HG03175 (cell line): ENCODE data around the gene C5orf46.
"Not testable (repeated sequence)": the region's sequence is repeated elsewhere in the genome, so short reads cannot be mapped to it uniquely, and the experiment has no call there.

Experiments used
- ATAC-seq: cut with Tn5 transposase; IDR thresholded peaks from one replicate; pipeline ENCODE4 v1.9.1; 2021; ENCODE audit warnings: mild to moderate bottlenecking, moderate library complexity; ENCODE audit not compliant: unreplicated experiment

C5orf46 gene

DNA sequence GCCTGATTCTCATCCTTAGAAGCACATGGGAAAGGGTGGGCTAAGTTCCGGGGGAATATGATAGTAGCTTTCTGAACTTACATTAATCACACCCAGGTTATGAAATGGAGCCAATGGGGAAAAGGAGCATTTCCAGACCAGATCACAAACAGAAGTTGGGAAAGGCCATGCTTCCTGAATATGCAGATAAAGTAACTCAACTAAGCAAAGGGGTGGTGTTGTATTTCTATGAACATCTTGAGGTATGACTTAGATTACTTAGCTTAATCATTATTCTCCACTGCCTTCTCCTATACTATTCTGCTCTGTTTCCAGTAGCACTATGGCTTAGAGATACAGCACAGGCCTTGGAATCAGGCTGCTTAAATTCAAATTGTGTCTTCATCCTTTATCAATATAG, 10.5 kb downstream of the C5orf46 start:
- ATAC-seq = no peak

DNA sequence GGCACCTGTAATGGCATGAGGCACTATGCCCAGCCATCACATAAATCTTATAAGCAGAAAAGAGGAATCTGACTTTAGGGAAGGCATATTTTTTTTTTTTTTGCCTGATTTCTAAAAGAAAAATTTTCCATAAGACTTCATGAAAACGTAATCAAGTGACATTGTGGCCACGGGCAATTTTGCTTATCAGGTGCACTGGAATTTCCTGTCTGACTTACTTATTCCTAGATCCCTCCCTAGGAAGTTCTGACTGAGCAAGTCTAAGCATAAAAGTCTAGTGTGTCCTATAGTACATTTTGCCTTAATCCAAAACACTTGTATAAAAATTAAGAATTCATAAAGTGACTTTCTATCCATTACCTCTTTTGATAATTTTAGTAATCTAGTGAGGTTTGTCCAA, 12.5 kb downstream of the C5orf46 start:
- no peak for ATAC-seq

DNA sequence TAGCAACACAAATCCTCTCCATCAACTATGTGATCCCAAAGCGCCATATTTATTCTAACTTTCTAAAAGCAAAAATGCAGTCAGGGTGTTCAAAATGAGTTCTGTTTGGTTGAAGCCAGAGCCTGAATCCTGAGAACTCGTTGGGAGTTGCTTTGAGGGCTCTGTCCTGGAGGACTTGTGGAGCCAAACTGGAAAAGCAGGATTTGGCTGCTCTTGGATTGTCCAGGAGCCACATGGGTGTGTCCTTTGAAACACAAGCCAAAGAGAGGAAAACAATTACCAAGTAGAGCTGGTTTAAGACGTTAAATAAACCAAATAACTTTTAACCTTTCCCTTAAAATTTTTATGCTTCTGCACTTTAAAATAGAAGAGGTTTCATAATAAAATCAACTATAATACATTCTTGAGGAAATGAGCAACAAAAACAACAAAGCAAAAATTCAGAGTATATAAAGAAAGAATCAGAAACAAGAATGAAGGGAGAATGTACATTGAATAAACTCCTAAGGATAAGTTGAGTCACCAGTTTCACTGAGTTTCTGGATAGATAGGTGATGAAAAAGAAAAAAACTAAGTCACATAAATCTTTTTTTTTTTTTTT, 13.5 kb downstream of the C5orf46 start:
- no peak for ATAC-seq

DNA sequence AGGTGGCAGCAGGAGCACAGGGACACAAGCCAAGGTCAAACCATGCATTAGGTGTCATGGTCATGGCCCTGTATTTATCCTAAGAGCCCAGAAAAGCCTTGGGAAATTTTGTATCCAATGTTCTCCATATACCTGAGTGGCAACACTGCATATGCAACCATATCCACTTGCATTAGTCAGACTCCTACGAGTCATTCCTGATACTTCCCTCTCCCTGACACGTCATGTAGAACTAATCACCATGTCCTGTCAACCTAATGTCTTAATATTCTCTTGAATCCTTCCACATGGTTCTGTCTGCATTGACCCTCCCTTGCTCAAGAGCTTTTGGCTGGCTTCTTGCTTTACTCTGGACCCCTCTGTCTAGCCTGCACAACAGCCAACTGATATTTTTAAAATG, 18.4 kb downstream of the C5orf46 start:
- ATAC-seq = no peak

DNA sequence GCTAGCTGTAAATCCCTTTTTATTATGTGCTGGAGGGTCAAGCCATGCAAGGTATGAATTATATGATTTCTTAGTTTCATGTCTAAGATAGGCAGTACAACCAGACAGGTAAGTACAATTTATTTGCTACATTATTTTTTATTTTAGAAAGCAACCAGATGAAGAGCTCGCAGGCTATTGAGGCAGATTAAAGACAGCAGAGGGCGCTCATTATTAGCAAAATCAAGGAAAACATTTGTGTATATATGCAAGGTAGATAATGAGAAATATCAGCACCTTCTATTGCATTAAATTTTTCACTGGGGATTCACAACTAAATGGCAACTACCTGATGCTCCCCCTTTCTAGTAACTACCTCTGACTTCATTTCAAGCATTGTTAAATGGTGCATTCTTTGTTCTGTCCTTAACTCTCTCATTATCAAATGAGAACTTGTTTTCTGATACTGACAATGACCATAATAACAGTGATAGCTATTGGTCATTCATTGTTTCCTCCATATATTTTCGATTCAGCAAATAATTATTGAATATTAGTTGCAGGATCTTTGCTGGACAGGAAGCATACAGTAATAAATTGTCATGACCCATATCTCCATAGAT, 19.2 kb downstream of the C5orf46 start:
- ATAC-seq = no peak

DNA sequence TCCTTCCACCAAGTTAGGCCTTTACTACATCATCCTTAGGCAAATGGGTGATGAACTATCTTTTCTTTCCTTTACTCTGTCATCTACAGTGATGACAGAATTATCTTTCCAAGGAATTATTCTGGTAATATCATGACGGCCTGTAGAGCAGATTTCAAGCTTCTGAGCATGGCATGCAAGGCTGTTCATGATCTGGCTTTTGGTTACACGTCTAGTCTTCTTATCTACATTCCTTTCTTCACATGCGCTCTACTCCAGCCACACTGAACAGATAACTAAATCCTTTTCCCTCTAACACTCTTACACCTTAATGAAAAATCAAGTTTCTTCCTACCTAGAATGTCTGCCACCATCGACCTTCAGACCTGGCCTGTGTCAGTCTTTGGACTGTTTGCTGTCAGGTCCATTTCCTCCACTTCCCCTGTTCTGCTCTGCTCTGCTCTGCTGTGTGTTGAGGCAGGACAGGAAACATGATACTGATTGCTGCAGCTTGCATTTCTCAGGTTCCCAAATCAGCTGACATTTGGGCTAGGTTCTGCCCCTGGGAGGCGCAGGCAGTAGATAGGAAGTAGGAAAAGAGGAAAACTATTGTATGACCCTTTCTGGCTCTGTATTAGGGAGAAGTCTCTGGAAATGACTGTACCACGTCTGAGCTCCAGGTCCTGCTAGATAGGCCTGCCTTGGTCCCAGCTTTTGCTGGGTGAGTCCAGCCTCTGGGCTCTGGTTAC, 23.6 kb downstream of the C5orf46 start:
- no peak for ATAC-seq

DNA sequence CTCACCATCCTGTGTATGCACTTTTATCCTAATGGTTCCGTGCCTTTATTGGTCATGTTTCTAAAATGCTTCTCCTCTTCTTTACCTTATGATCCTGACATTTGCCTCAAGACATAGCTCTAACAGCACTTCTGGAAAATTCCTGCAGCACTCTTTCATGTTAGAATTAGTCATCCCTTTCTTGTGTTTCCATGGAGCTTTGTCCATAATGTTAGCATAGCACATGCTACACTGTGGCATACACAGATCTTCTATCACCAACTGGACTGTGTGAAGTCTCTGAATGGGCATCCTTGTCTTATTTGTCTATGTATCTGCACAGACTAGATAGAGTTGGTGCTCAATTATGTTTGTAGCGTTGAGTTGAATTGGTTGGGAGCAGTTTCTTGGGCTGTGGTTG, 25.9 kb downstream of the C5orf46 start:
- ATAC-seq = no peak

DNA sequence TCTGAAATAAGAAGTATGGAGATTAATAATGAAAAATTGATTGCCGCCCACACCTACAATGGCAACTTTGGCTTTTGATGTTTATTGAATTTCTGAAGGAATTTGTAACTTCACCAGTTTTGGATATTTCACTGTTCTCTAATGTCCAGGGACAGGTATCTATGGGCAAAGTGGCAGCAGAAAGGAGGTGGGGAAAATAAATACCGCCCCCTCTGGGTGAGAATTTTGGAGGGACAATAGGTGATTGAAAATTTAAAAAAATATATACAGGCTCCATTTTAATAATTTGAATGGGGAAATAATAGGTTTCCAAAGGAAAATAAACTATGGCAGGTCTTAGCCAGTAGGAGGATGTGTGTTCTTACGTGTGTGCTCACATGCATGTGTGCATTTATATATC, 26.6 kb downstream of the C5orf46 start:
- ATAC-seq = no peak

DNA sequence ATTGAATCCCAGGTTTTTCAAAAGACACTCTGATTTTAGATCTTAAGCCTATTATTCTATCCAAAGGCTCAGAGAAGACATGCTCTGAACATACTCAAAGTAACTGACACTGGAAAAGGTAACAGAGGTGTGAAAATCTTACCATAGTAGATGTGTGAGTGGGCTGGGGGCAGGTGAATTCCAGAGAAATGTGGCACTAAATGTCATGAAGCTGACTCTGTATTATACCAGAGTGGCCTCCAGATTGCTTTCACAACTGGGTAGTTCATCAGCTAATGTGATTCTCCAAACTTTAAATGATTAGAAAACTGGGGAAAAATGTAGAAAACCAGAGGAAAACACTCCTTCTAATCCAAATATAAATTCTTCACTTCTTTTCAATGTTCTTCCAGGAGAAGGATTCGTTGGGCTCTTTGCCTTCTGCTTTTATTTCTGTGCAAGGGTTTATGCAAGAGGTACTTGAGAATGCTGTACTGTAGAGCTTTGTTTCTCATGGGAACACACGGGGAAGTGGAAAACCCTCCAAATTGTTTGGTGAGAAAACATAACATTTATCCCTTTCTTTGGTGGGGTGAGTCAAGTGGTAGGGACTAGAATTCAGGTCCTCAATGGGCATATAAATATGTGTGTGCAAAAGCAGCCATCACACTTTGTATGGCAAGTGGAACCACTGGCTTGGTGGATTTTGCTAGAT, 28.1 kb downstream of the C5orf46 start, which contains the start of gene SCGB3A2:
Gene SCGB3A2, plus strand, starts transcription at position 646 of the 694 bp plus-strand sequence. CDS start 93 bp downstream, outside the sequence.
- no peak for ATAC-seq

DNA sequence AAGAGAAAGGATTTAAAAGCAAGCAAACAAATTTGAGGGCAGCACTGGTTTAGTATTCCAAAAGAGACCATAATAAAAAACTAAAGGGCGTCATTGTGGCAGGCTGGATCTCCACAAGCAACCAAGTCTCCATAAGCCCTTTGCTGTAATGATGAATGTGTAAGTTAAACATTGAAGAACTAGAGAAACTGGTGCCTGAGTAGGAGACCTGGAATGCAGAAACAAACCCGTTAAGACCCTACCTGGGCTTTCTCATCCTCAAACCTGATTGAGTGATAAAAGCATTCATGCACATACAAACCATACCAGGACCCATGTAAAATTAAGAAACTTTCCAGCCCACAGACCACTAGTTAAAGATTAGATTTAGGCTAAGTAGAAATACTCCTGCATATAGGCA, 29.7 kb downstream of the C5orf46 start:
- no peak for ATAC-seq

DNA sequence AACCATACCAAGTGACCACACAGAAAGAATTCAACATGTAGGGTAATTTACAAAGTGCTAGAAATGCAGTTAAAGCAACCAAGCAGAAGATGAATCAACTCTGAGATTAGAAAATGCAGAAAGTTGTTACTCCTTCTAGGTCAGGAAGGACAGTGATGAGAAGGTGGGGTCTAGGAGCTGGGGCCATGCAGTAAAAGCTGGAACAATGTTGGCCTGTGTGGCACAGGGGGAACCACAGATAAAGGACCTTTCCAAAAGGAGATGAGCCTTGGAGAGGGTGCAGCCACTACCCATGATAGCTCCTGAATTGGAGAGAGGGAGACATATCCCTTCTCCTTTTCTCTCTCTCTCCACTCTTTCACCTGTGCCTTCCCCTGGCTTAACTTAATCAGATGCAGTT, 30.2 kb downstream of the C5orf46 start:
- ATAC-seq = no peak

DNA sequence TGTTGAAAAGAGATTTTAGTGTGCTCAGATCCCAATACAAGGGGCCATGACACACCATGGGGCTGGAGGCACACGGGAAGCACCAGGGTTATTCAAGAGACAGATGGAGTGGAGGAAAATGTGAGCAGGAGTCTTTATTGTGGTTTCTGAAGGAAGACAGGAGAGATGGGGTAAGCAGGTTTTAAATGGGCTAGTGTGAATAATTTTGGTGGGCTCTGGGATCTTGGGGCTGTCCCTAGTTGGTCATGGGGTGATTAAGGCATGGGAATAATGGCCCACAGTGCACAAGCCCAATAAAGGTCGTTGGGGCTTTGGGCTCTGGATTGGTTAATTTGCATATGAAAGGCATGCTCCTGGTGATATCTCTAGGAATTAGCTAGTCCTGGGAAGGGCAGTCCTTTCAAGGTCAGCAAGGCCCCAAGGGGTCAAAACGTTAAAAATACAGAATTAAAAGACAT, 31.4 kb downstream of the C5orf46 start:
- no peak for ATAC-seq

DNA sequence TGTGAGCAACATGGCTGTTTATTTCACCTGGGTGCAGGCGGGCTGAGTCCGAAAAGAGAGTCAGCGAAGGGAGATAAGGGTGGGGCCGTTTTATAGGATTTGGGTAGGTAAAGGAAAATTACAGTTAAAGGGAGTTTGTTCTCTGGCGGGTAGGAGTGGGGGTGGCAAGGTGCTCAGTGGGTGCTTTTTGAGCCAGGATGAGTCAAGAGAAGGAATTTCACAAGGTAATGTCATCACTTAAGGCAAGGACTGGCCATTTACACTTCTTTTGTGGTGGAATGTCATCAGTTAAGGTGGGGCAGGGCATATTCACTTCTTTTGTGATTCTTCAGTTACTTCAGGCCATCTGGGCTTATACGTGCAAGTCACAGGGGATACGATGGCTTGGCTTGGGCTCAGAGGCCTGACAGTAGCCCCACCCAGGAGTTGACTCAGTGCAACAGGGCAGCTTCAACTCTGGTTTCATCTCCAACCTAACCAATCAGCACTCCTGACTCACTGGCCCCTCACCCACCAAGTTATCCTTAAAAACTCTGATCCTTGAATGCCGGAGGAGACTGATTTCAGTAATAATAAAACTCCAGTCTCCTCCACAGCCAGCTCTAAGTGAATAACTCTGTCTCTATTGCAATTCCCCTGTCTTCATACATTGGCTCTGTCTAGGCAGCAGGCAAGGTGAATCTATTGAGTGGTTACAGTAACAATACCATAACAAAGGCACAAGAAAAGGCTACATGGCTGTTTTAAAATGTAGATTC, 32.0 kb downstream of the C5orf46 start:
- not testable (repeated sequence) for ATAC-seq

DNA sequence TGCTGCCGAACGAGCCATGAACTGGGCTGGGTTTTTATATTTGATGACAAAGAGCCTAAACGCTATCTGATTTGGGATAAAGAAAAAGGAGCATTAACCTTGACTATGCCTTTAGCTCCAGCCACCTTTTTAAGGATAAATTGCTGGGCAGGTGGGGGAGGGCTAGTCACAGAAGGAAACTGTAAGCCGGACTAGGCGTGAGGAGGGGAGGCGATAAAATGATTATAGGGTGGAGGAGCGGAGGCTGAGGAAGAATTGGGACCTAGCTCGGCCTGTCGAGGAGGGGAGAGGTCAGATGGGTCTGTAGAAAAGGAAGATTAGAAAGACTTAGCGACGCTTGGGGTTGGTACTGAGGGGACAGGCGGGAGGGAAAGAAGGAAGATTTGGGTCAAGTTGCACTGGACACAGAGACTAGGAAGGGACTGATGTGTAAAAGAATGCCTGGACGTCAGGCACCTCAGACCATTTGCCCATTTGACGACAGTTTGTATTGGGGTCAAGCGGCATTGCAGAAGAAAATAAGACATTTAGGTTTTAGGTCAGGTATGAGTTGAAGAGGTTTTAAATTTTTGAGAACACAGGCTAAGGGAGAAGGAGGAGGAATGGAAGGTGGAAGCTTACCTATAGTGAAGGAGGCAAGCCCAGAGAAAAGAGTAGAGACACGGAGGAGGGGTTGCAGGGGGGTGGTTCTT, 33.4 kb downstream of the C5orf46 start:
- ATAC-seq = not testable (repeated sequence)

DNA sequence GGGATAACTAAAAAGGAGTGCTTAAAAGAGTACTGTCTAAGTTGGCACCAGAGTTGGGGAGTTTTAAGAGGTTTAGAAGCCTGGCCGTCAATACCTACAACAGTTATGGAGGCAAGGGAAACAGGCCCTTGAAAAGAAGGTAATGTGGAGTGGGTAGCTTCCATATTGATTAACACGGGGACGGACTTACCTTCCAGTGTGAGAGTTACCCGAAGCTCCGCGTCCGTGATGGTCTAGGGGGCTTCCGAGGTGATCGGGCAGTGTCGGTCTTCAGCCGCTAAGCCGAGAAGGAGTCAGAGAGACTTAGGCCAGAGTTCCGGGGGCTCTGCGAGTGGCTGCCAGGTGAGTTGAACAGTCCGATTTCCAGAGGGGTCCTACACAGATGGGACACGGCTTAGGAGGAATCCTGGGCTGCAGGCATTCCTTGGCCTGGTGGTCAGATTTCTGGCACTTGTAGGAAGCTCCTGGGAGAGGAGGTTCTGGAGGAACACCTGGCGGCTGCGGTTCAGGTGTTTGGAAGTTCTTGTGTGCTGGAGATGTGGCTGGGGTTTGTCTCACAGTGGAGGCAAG, 34.3 kb downstream of the C5orf46 start:
- not testable (repeated sequence) for ATAC-seq

DNA sequence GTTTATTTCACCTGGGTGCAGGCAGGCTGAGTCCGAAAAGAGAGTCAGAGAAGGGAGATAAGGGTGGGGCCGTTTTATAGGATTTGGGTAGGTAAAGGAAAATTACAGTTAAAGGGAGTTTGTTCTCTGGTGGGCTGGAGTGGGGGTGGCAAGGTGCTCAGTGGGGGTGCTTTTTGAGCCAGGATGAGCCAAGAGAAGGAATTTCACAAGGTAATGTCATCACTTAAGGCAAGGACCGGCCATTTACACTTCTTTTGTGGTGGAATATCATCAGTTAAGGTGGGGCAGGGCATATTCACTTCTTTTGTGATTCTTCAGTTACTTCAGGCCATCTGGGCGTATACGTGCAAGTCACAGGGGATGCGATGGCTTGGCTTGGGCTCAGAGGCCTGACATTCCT, 36.4 kb downstream of the C5orf46 start:
- not testable (repeated sequence) for ATAC-seq

DNA sequence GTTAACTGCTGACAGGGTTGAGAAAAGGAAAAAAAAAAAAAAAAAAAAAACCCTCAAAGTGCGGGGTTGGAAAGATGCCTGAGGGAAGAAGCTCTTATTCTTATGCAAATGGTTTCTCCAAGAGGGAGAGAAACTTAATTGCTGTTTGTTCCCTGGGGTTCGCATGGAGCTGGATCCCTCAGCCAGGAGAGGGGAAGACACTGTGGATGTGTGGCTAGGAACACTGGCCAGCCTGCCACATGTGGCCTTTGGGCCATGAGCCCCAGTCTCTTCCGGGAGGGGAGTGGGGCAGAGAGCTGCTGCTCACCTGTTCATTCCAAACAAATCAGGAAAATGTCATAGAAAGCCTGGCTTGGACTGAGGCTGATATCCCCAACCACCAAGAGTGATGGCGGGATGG, 37.2 kb downstream of the C5orf46 start:
- ATAC-seq = no peak

DNA sequence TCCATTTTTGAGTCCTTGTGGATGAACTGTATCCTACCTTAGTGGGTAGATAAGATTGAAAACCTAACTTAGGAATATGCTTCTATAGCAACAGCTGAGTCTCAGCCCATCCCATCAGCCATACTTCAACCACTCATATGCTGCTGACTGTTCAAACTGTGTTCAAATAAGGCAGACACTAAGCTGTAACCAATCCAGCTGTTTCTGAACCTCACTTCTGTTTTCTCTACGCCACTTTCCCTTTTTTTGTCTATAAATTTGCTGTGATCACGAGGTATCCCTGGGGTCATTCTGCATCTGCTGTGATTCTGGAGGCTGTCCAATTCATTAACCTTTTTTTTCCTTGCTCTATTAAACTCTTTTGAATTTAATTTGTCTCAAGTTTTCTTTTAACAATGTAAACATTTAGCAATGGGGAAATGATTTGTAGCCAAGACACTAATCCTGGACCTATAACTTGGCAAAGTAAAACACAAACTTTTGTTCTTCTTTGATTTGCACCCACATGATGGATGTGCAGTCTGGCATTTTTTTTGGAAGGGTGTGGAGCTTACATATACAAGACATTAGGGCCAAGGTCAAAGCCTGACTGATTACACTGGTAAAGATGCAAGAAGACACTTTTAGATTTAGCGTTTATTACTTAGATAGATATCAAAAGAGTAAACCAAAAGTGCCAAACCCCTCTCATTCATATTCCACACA, 42.7 kb downstream of the C5orf46 start:
- ATAC-seq = no peak

DNA sequence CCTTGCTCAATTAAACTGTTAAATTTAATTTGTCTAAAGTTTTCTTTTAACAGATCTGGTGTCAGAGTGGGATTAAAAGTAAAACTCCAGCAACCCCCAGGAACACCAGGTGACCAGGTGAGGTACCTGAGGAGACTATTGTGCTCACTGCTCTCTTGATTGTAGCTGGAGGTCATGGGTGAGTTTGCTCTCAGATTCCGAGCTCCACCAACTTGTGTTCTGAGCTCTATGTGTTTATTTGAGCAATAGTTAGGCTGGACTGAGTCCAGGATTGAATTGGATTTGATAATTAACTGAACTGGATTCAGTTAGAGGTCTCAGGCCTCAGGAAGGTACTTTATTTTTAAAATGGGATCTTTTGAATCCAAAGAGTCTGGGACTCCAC, 45.7 kb downstream of the C5orf46 start:
- no peak for ATAC-seq
